Naive thymus-derived CD8-positive, alpha-beta T cell (primary cell): ENCODE results near the gene ARHGEF25. TPM values are rescaled to one million over a fixed set of nuclear protein-coding genes. Genes with fewer than 3 reads are reported as not detected.
"Not testable (repeated sequence)": the region's sequence is repeated elsewhere in the genome, so short reads cannot be mapped to it uniquely, and the experiment has no call there.

ENCODE experiments used
- ATAC-seq, 2 donors: fragments of 150-1000 bp; cut with Tn5 transposase in 1 of 2; sonication (Bioruptor Pico), chemical (Tn5 transposase) in 1 of 2; 1 replicate in 1 of 2; 2 replicates in 1 of 2; pipeline ENCODE4 v1.10.0; 2021; ENCODE audit warnings: mild to moderate bottlenecking in 2 of 2, moderate library complexity in 2 of 2
- POLR2A ChIA-PET: fragments of 350-600 bp; sonication (Branson Sonifier 250); formaldehyde crosslinking; loops from one replicate; lab custom pipeline; 2021; ENCODE audit warnings: antibody characterized with exemption; lab: Charles Lee
- DNase-seq, 10 donors: peaks; one replicate each; pipeline versions ENCODE4 v3.0.0 to v3.0.0-alpha.2; 2020 to 2022
- H3K27ac Mint-ChIP-seq, 10 donors: one replicate each; pipeline ENCODE4 v1.8.0; 2020 to 2022; ENCODE audit warnings: mild to moderate bottlenecking in 10 of 10, mixed read lengths in 10 of 10, moderate library complexity in 4 of 10, inconsistent platforms in 1 of 10
- H3K27me3 Mint-ChIP-seq, 5 donors: one replicate each; pipeline ENCODE4 v1.8.0; 2021 to 2022; ENCODE audit warnings: mixed read lengths in 5 of 5
- H3K36me3 Mint-ChIP-seq, 3 donors: one replicate each; pipeline ENCODE4 v1.8.0; 2020 to 2022; ENCODE audit warnings: mixed read lengths in 3 of 3, mild to moderate bottlenecking in 2 of 3, inconsistent platforms in 1 of 3
- H3K4me1 Mint-ChIP-seq, 4 donors: one replicate each; pipeline ENCODE4 v1.8.0; 2021 to 2022; ENCODE audit warnings: mixed read lengths in 4 of 4
- H3K4me3 Mint-ChIP-seq, 10 donors: one replicate each; pipeline ENCODE4 v1.8.0; 2020 to 2022; ENCODE audit warnings: mild to moderate bottlenecking in 10 of 10, mixed read lengths in 10 of 10, moderate library complexity in 6 of 10, inconsistent platforms in 1 of 10
- H3K9me3 Mint-ChIP-seq, 9 donors: one replicate each; pipeline ENCODE4 v1.8.0; 2020 to 2022; ENCODE audit warnings: mixed read lengths in 9 of 9, mild to moderate bottlenecking in 3 of 9, inconsistent platforms in 1 of 9, moderate library complexity in 1 of 9
- polyA plus RNA-seq, 3 donors: library from polyadenylated mRNA; unstranded; fragments of 300-500 nt; fragmentation: Illumina TruSeq; gene quantifications; one replicate each; pipeline ENCODE4 v1.2.3, GENCODE V29; 2021
- total RNA-seq, 8 experiments: library from RNA in 2 of 8; stranded (reverse) in 2 of 8; gene quantifications; one replicate each; pipeline ENCODE4 v1.2.3 and lab custom pipeline; 2021 to 2026

ARHGEF25 gene
- total and polyA plus RNA-seq, 5 experiments from 2014 or later: 0.27 to 0.55 TPM; not detected in 3

DNA sequence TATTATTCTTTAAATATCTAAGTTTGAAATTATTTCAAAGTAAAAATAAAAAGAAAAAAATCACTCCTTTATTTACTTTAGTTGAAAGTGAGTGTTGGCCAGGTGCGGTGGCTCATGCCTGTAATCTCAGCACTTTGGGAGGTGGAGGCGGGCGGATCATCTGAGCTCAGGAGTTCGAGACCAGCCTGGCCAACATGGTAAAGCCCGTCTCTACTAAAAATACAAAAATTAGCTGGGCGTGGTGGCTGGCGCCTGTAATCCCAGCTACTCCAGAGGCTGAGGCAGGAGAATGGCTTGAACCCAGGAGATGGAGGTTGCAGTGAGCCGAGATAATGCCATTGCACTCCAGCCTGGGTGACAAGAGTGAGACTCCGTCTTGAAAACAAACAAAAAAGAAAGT, 25.5 kb downstream of the ARHGEF25 start:
- H3K4me1 Mint-ChIP-seq: peaks cover 4 to 15% (median 9%) of the 10 kb centered on the region in 4 donors
- peaks cover 7 to 36% (median 32%) of the 10 kb centered on the region in 5 donors for H3K27me3 Mint-ChIP-seq
- H3K4me3 Mint-ChIP-seq, H3K9me3 Mint-ChIP-seq, POLR2A ChIA-PET, ATAC-seq, H3K27ac Mint-ChIP-seq, DNase-seq, H3K36me3 Mint-ChIP-seq: not testable (repeated sequence)

GRCh38 chr12:57637364-57637763, 26.1 kb downstream of the ARHGEF25 start:
- POLR2A ChIA-PET: no interaction called here
- peaks cover 2 to 9% (median 7%) of the 10 kb centered on the region in 4 donors for H3K4me1 Mint-ChIP-seq
- no peak overlapping the region for H3K27ac Mint-ChIP-seq
- H3K9me3 Mint-ChIP-seq: no peaks in the 10 kb centered on the region
- no peak for ATAC-seq
- no peaks in the 10 kb centered on the region for H3K36me3 Mint-ChIP-seq
- H3K27me3 Mint-ChIP-seq: peaks cover 7 to 36% (median 26%) of the 10 kb centered on the region in 5 donors
- DNase-seq: no peak
- no peak overlapping the region for H3K4me3 Mint-ChIP-seq

DNA sequence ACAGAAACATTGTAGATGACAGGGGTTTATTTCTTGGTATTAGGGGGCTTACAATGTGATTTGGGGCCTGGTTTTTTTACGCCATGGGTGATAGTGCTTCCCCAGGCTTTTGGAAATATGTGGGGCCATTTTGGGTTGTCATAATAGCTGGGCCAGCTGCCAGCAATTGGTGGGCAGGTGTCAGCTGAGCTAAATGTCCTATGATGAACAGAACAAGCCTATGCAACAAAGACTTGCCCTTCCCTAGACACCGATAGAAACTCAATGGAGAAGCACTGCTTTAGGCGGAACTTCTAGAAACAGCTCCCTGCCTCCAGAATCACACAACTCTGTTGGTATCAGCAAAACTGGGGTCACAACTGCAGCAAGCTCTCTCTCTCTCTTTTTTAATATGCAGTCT, 26.9 kb downstream of the ARHGEF25 start:
- H3K36me3 Mint-ChIP-seq: no peaks in the 10 kb centered on the region
- DNase-seq: no peak
- peaks cover 2 to 6% (median 5%) of the 10 kb centered on the region in 4 donors for H3K4me1 Mint-ChIP-seq
- no peak for ATAC-seq
- H3K9me3 Mint-ChIP-seq: no peaks in the 10 kb centered on the region
- POLR2A ChIA-PET: no interaction called here
- no peak overlapping the region for H3K27ac Mint-ChIP-seq
- H3K4me3 Mint-ChIP-seq: no peak overlapping the region
- peaks cover 7 to 38% (median 22%) of the 10 kb centered on the region in 5 donors for H3K27me3 Mint-ChIP-seq

- ATAC-seq: no peak
- Mint-ChIP-seq H3K9me3 (peaks cover 0 to 5% (median 0%) of the 10 kb centered on the region in 9 donors), H3K4me3 (no peak overlapping the region), H3K27me3 (peaks cover 0 to 30% (median 7%) of the 10 kb centered on the region in 5 donors), H3K4me1 (no peaks in the 10 kb centered on the region), H3K36me3 (no peaks in the 10 kb centered on the region), H3K27ac (no peak overlapping the region)
- POLR2A ChIA-PET: no interaction called here
- no peak for DNase-seq
Measured at GRCh38 chr12:57640175-57641042, 29.2 kb downstream of the ARHGEF25 start.

GRCh38 chr12:57641699-57642442, 30.6 kb downstream of the ARHGEF25 start:
- POLR2A ChIA-PET: no interaction called here
- H3K36me3 Mint-ChIP-seq: peaks cover 0 to 5% (median 0%) of the 10 kb centered on the region in 3 donors
- ATAC-seq: no peak
- H3K4me3 Mint-ChIP-seq: no peak overlapping the region
- H3K27me3 Mint-ChIP-seq: peaks cover 0 to 28% (median 7%) of the 10 kb centered on the region in 5 donors
- H3K4me1 Mint-ChIP-seq: no peaks in the 10 kb centered on the region
- peaks cover 0 to 12% (median 0%) of the 10 kb centered on the region in 9 donors for H3K9me3 Mint-ChIP-seq
- no peak overlapping the region for H3K27ac Mint-ChIP-seq
- no peak for DNase-seq

GRCh38 chr12:57645990-57646658, 34.9 kb downstream of the ARHGEF25 start:
- H3K27ac Mint-ChIP-seq, H3K4me3 Mint-ChIP-seq, H3K4me1 Mint-ChIP-seq, ATAC-seq, DNase-seq, H3K36me3 Mint-ChIP-seq, POLR2A ChIA-PET: not testable (repeated sequence)
- Mint-ChIP-seq H3K27me3 (peaks cover 0 to 12% (median 3%) of the 10 kb centered on the region in 5 donors), H3K9me3 (peaks cover 0 to 12% (median 0%) of the 10 kb centered on the region in 9 donors)

- DNase-seq, H3K27ac Mint-ChIP-seq, H3K4me3 Mint-ChIP-seq, ATAC-seq, H3K4me1 Mint-ChIP-seq, H3K36me3 Mint-ChIP-seq, POLR2A ChIA-PET: not testable (repeated sequence)
- peaks cover 0 to 12% (median 3%) of the 10 kb centered on the region in 5 donors for H3K27me3 Mint-ChIP-seq
- H3K9me3 Mint-ChIP-seq: peaks cover 0 to 12% (median 0%) of the 10 kb centered on the region in 9 donors
Measured at GRCh38 chr12:57646659-57647049, 35.4 kb downstream of the ARHGEF25 start.

GRCh38 chr12:57654042-57654441, 42.8 kb downstream of the ARHGEF25 start:
- no peak overlapping the region for H3K4me3 Mint-ChIP-seq
- no peak overlapping the region for H3K27ac Mint-ChIP-seq
- DNase-seq (no peak), ATAC-seq (no peak)
- H3K36me3 Mint-ChIP-seq: peaks cover 0 to 4% (median 0%) of the 10 kb centered on the region in 3 donors
- POLR2A ChIA-PET: no interaction called here
- H3K4me1 Mint-ChIP-seq: no peaks in the 10 kb centered on the region
- H3K9me3 Mint-ChIP-seq: peaks cover 0 to 9% (median 6%) of the 10 kb centered on the region in 9 donors
- peaks cover 0 to 5% (median 2%) of the 10 kb centered on the region in 5 donors for H3K27me3 Mint-ChIP-seq

DNA sequence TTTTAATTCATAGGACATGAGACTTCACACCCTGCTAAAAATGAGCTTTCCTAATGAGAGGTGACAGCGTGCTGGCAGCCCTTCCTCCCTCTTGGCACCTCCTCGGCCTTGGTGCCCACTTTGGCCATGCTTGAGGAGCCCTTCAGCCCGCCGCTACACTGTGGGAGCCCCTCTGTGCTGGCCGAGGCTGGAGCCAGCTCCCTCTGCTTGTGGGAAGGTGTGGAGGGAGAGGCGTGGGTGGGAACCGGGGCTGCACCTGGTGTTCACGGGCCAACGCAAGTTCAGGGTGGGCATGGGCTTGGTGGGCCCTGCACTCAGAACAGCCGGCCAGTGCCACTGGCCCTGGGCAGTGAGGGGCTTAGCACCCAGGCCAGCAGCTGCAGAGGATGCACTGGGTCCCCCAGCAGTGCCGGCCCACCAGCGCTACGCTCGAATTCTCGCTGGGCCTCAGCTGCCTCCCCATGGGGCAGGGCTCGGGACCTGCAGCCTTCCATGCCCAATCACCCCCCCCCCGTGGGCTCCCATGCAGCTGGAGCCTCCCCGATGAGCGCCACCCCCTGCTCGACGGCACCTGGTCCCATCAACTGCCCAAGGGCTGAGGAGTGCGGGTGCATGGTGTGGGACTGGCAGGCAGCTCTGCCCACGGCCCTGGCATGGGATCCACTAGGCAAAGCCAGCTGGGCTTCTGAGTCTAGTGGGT, 44.5 kb downstream of the ARHGEF25 start:
- Mint-ChIP-seq H3K27me3 (peaks cover 0 to 9% (median 4%) of the 10 kb centered on the region in 5 donors), H3K4me3 (no peak overlapping the region), H3K36me3 (peaks cover 0 to 4% (median 0%) of the 10 kb centered on the region in 3 donors), H3K9me3 (peaks cover 0 to 9% (median 6%) of the 10 kb centered on the region in 9 donors), H3K27ac (no peak overlapping the region), H3K4me1 (no peaks in the 10 kb centered on the region)
- no peak for DNase-seq
- ATAC-seq: no peak
- POLR2A ChIA-PET: no interaction called here

GRCh38 chr12:57656408-57656807, 45.2 kb downstream of the ARHGEF25 start:
- H3K36me3 Mint-ChIP-seq, ATAC-seq, DNase-seq, H3K4me3 Mint-ChIP-seq, H3K4me1 Mint-ChIP-seq, H3K27ac Mint-ChIP-seq, H3K9me3 Mint-ChIP-seq, H3K27me3 Mint-ChIP-seq, POLR2A ChIA-PET: not testable (repeated sequence)

GRCh38 chr12:57657744-57658143, 46.5 kb downstream of the ARHGEF25 start:
- POLR2A ChIA-PET: interaction anchor here (0.5 kb wide), 1 partner anchor 275 kb away, joined by 6 read pairs; no protein-coding TSS in a partner anchor
- peaks cover 0 to 8% (median 4%) of the 10 kb centered on the region in 9 donors for H3K9me3 Mint-ChIP-seq

DNA sequence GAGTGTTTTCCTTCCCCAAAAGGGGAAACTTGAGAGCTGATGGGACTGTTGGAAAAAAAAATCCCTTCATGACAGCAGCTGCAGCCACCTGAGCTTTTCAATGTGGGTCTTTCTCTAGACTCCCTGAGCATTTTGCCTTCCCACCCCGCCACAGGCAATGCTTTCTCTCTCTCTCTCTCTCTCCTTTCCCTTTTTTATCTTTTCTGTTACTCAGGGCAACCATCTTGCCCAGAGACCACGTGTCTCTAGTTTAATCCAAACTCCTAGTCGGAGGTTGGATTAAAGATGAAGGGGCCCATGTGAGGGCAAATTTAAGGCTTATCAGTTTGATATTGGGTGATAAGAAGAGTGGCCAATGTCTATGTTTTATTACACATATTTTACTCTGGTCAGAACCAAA, 47.7 kb downstream of the ARHGEF25 start:
- no peak overlapping the region for H3K27ac Mint-ChIP-seq
- H3K36me3 Mint-ChIP-seq: peaks cover 0 to 4% (median 0%) of the 10 kb centered on the region in 3 donors
- H3K9me3 Mint-ChIP-seq: peaks cover 0 to 5% (median 2%) of the 10 kb centered on the region in 9 donors
- ATAC-seq (no peak), DNase-seq (no peak)
- POLR2A ChIA-PET: no interaction called here
- H3K27me3 Mint-ChIP-seq: peaks cover 0 to 9% (median 4%) of the 10 kb centered on the region in 5 donors
- H3K4me3 Mint-ChIP-seq: no peak overlapping the region
- H3K4me1 Mint-ChIP-seq: no peaks in the 10 kb centered on the region

More at GRCh38 chr12:57657744-57658143, 46.5 kb downstream of the ARHGEF25 start:
- no peak for DNase-seq
- H3K27me3 Mint-ChIP-seq: peaks cover 0 to 9% (median 4%) of the 10 kb centered on the region in 5 donors
- H3K36me3 Mint-ChIP-seq: peaks cover 0 to 6% (median 0%) of the 10 kb centered on the region in 3 donors
- H3K27ac Mint-ChIP-seq: no peak overlapping the region
- no peak for ATAC-seq
- H3K4me3 Mint-ChIP-seq: no peak overlapping the region
- no peaks in the 10 kb centered on the region for H3K4me1 Mint-ChIP-seq
